Upper lobe of right lung (tissue), 1 donor: Measurements from ENCODE around the gene TMEM129. TPM values are rescaled to one million over a fixed set of nuclear protein-coding genes. Genes with fewer than 3 reads are reported as not detected.

Experiments
- total RNA-seq: library from RNA; stranded (reverse); fragmentation: NEBNext Ultra II Directional; extraction: Animal tissue kit (Norgen Biotek cat#: 25700); gene quantifications from one replicate; pipeline ENCODE4 v1.2.1, GENCODE V29; 2021
- donor health status: DM: no; HTN: yes; CAD: no; lungs with severe emphysema.

Gene TMEM129
- total RNA-seq, 1 donor from 2014 or later = 33.2 TPM

Other genes with a start within 250 kb of the TMEM129 start
- 2.8 TPM for gene FAM53A, start 37.0 kb downstream of the TMEM129 start, total RNA-seq
- 32.8 TPM for gene SLBP, start 9.0 kb downstream of the TMEM129 start, total RNA-seq
- gene TACC3, start 198 bp upstream of the TMEM129 start, total RNA-seq = 13.3 TPM
- 32.1 TPM for gene FGFR3, start 72.0 kb upstream of the TMEM129 start, total RNA-seq
- gene LETM1, start 134.8 kb upstream of the TMEM129 start, total RNA-seq = 39.5 TPM
- 45.2 TPM for gene NSD2, start 150.1 kb upstream of the TMEM129 start, total RNA-seq